WTC11 (cell line): ENCODE measurements around the gene TMEM17.

ENCODE experiments used
- AFF4 ChIP-seq: sonication (generic); formaldehyde crosslinking; IDR thresholded peaks from 2 replicates; pipeline ENCODE4 v1.8.1; 2023; ENCODE audit warnings: mild to moderate bottlenecking, missing genetic modification reagents, borderline replicate concordance
- ATF6 ChIP-seq: sonication (generic); formaldehyde crosslinking; IDR thresholded peaks from 2 replicates; pipeline ENCODE4 v1.8.1; 2023; ENCODE audit warnings: mild to moderate bottlenecking, missing genetic modification reagents
- CBFB ChIP-seq: sonication (generic); formaldehyde crosslinking; IDR thresholded peaks from 2 replicates; pipeline ENCODE4 v1.8.1; 2022; ENCODE audit warnings: mild to moderate bottlenecking, low read depth, missing genetic modification reagents
- CTCF ChIP-seq: fragments of 200-600 bp; IDR thresholded peaks from 2 replicates; pipeline ENCODE4 v1.8.0; 2022; ENCODE audit warnings: antibody characterized with exemption
- FOXP4 ChIP-seq: sonication (generic); formaldehyde crosslinking; IDR thresholded peaks from 2 replicates; pipeline ENCODE4 v1.8.0; 2022; ENCODE audit warnings: mild to moderate bottlenecking, missing genetic modification reagents
- GRHL2 ChIP-seq: fragments of 250-450 bp; sonication (Bioruptor Pico); IDR thresholded peaks from 2 replicates; pipeline ENCODE4 v1.8.0; 2022; ENCODE audit warnings: mild to moderate bottlenecking, moderate library complexity; ENCODE audit not compliant: insufficient replicate concordance, severe bottlenecking
- MAX ChIP-seq: sonication (generic); formaldehyde crosslinking; IDR thresholded peaks from 2 replicates; pipeline ENCODE4 v1.8.0; 2022; ENCODE audit warnings: mild to moderate bottlenecking, missing genetic modification reagents
- NR2C2 ChIP-seq: sonication (generic); formaldehyde crosslinking; IDR thresholded peaks from 2 replicates; pipeline ENCODE4 v1.8.0; 2022; ENCODE audit warnings: mild to moderate bottlenecking, missing genetic modification reagents
- SP1 ChIP-seq: sonication (generic); formaldehyde crosslinking; conservative IDR thresholded peaks from 2 replicates; pipeline ENCODE4 v1.8.1; 2022; ENCODE audit warnings: missing genetic modification reagents
- TCF7 ChIP-seq: sonication (generic); formaldehyde crosslinking; IDR thresholded peaks from 2 replicates; pipeline ENCODE4 v1.8.0; 2022; ENCODE audit warnings: mild to moderate bottlenecking, low read depth, missing genetic modification reagents, moderate library complexity
- USF2 ChIP-seq: sonication (generic); formaldehyde crosslinking; IDR thresholded peaks from 2 replicates; pipeline ENCODE4 v1.8.1; 2023; ENCODE audit warnings: mild to moderate bottlenecking, missing genetic modification reagents, moderate library complexity
- ZNF232 ChIP-seq: sonication (generic); formaldehyde crosslinking; IDR thresholded peaks from 2 replicates; pipeline ENCODE4 v1.8.0; 2022; ENCODE audit warnings: mild to moderate bottlenecking, missing genetic modification reagents

GRCh38 chr2:62459672-62460071 lies 46.3 kb downstream of the TMEM17 start:
- TF ChIP-seq TCF7 (CRISPR knock-in tag) (no peak), MAX (CRISPR knock-in tag) (no peak), CBFB (CRISPR knock-in tag) (no peak), CTCF (no peak), ATF6 (CRISPR knock-in tag) (no peak), ZNF232 (CRISPR knock-in tag) (no peak), NR2C2 (CRISPR knock-in tag) (no peak), SP1 (CRISPR knock-in tag) (no peak), AFF4 (no peak), GRHL2 (CRISPR knock-in tag) (no peak), USF2 (CRISPR knock-in tag) (no peak), FOXP4 (CRISPR knock-in tag) (no peak)
